GM19455 (cell line): ENCODE measurements around the gene DACH1.
"Not testable (repeated sequence)": the region's sequence is repeated elsewhere in the genome, so short reads cannot be mapped to it uniquely, and the experiment has no call there.

Source experiments
- ATAC-seq: cut with Tn5 transposase; IDR thresholded peaks from one replicate; pipeline ENCODE4 v1.9.1; 2021; ENCODE audit not compliant: unreplicated experiment

The DACH1 gene

DNA sequence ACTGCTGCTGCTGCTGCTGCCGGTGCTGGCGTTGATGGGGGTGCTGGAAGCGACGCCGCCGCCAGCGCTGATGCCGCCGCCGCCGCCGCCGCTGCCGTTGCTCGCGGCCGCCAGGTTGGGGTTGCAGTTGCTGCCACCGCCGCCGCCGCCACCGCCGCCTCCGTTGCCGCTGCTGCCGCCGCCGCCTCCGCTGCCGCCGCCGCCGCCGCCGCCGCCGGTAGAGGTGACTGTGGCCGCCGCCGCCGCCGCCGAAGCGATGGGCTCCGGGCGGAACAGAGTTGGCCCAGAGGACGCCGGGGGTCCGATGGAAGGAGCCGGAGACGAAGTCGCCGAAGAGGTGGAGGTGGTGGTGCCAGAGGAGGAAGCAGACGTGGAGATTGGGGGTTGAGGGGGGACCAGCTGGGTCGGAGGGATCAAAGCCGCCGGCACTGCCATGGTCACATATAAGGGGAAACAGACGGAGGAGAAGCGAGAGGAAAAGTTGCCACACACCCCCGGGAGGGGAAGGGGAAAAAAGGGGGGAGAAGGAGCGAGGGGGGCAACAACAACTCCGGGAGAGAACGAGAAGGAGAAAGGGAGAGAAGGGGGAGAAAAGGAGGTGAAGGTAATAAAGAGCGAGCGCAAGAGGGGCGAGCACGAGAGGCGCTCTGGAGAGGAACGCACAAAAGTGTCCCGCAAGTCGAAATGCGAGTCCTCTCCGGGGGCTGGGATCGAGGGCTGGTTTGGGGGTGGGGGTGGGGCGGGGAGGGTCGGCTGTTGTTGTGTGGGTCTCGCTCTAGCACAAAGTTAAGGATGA lies 471 bp downstream of the DACH1 start:
- ATAC-seq = no peak

DNA sequence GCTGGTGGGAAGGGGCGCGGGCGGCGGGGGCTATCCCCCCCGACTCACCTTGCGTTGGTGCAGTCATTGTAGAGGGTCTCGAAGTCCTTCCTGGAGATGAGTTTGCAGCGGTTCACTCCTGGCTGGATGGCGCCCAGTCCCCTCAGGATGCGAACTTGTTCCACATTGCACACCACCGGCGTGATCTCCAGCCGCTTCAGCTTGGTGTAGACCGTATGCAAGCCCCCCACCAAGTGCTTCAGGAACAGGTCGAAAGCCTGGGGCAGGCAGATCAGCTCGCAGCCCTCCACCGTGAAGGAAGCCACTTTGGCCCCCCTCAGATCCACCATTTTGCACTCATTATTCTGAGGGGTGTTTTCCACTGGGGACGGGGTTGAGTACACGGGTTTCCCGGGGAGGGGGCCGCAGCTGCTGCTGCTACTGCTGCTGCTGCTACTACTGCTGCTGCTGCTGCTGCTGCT lies 1.1 kb downstream of the DACH1 start:
- no peak for ATAC-seq

DNA sequence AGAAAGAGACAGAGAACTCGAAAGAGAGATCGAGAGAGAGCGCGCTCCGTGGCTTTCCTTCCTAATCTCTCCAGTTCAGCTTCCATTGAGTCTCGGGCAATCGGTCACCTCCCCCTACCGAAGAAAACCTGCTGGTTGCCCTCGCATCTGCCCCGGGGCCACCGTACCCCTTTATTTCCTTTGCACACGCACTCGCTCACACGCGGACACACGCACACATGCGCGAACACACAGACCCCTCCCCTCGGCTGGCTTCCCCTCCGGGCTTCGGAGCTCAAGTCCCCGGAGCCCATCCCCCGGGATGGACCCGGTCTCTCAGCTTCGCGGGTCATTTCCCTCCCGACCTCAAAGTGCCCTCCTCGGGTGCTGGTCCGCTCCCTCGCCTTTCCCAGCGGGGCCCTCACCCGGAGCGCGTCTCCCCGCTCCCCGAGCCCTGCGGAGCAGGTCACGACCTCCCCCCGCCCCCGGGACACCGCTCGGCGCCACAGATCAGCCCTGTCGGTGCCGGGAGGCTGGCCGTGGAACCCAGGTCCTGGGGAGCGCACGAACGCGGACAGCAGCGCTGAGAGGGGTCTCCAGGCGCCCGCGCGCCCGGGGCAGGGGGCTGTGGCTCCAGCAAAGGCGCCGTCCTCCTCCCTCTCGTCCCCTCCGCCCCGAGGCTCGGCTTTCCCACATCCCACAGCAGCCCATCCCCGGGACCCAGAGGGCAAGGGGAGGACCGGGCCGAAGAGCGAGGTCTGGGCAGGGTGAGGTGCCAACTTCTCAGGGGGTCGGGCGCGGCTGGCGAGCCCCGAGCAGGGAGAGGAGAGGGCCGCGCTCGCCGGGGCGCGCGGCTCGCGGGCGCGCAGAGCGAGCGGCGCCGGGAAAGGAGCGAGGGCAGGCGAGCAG lies 1.8 kb downstream of the DACH1 start:
- ATAC-seq = no peak

DNA sequence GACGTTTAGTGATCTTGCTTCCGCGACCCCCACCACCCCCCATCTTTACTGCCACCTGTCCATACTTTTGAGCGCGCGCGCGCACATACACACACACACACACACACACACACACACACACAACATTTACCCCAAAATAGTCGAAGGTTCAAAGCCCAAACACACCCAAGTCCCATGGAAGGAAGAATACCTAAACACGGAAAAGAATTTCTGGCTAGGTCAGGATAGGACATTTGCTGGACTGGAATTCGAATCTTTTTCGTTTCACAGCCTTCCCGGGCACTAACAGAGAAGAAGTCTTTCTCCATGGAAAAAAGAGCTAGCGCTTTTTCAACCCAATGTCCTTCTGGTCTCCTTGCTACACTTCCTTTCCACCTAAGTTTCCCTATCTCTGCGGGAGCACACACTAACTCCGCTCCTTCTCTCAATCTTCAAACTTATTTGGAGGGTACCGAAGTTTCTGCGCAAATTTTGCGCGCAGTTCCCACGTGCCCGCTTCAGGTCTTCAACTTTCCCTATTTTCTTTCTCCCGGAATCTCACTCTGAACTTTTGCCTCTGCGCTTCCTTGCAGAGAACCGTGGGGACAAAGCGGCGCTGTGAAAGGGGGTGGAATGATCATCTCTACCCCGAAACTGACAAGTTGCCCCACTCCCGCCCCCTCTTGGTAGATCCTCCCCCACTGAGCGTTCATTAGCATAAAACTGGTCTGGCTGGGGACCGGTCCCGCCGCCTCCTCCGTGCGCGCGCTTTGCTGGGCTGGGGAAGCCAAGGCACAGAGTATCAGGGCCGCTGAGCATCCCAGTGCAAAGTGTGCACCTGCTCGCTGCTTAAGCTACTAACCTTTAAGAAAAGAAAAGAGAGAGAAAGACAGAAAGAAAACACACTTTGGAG lies 2.7 kb downstream of the DACH1 start:
- no peak for ATAC-seq

DNA sequence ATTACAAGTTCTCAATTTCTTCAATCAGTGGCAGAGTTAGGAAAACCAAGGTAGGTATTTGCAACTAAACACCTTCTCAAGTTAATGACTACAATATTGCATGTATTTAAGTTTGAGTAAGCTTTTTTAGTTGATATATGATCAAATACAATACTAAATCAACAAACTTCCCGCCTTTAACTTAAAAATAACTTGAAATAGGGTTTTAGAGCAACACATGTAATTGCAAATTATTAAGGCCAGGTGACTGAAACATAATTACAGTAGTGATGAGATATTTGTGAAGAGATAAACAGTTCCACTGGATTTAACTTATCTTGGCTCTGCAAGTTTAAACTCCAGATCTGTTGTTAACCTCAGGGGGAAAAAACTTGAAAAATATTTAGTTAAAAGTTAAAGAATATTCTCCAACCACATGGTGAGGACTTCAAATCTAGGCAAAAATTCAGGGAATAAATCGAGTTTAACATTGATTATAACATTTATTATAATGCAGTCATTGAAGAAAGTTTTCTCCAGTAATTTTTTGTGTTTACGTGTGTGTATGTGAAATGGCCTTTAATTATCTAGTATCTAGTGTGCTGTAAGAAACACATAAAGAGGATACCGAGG lies 3.6 kb downstream of the DACH1 start:
- ATAC-seq = no peak

DNA sequence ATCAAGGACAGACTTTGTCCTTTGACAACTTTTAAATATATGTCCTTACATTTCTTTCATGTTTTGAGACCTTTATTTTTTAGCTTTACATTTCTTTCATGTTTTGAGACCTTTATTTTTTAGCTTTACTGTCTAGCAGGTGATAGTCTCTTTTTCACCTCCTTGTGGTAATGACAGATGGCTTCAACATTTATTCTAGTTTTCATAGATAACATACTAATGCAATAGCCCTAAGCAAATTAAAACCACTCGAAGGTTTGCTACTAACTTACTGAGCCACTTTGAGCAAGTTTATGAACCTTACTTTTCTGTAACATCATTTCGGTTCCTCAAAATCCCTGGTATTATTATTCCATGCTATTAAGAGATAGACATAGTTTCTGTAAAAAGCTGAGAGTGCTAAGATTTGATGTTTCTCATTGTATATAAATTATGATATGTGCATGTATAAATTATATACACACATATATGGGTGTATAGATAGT lies 4.5 kb downstream of the DACH1 start:
- ATAC-seq = no peak

DNA sequence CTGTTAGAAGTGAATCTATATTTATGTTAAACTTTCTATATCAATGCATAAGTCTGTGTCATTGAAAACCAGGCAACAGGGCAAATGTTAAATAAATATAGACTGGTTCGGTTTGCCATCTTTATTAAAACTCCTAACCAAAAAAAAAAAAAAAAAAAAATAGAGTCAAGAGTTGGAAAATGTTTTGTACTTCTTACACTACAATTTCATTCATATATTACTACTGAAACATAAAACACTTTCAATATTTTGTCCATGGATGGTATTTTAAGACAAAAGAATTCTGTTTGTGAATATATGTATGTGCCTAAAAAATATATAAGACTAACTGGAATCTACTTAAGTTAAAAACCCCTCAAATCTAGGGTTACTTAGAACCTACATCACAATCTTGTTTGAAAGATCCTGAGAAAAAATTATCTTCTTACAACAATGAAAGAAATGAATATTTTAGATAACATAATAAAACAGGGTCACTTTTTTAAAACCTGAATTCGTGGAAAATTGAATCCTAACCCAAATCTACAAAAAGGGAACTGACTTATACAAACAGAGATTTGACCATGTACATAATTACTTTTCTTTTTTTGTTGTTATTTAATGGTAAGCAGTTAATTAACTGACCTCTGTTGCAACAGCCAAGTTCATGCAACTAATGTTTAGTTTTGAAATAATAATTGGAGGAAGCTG lies 5.1 kb downstream of the DACH1 start:
- no peak for ATAC-seq

DNA sequence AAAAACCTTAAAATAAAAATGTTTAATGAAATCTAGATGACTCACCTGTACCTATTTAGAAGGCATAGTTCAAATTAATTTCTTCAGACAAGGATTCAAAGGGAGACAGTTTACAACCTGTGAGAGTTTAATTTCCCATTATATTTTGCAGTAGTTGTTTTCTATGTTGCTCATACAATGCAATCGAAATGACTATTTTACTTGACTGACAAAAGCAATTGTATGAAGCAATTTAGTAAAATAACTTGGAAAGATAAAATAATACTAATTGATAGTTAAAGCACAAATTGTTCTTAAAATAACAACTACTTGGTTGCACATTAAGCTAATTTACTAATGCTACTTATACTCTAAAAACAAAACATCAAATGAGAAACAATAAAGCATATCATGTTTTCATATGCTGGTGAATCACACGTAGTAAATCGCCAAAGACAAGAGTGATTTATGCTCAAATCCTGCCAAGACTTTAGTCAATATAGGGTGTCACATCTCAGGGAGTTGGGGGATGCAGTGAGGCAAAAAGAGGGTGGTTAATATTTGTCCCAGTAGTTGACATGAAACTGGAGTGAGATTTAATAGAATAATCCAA lies 6.4 kb downstream of the DACH1 start:
- ATAC-seq = no peak

DNA sequence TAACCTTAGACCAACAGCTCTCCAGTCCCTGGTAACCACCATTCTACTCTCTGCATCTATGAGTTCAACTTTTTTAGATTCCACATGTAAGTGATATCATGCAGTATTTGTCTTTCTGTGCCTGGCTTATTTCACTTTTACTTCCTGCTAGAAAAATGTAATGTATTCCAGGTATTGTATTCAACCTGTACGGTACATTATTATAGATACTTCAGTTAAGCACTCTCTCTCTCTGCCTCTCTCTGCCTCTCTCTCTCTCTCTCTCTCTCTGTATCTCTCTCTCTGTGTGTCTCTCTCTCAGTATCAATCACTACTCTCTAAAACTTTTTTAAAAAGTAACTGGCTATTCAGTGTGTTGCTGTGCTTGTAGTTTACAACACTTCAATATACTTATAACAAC lies 8.4 kb downstream of the DACH1 start:
- no peak for ATAC-seq

DNA sequence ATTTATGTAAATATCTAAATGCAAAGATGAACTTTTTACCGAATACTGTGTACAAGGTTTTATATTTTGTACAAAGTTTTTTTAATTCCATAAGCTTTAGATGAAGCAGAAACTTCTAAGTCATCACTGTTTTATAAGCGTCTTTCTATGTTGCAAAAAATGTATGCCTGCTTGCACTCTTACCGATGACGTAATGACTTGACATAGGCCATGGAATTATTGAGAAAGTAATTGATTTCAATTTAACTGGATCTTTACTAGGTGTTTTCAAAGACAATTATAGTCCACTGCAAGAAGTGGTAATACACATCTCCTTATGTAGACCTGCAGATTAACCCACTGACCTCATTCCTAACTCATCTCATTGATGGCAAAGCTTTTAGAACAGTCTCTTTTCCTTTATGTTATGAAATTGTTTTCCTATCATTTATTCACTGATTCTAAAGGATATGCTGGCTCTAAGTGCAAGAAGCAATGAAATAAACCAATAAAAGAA lies 10.4 kb downstream of the DACH1 start:
- no peak for ATAC-seq

DNA sequence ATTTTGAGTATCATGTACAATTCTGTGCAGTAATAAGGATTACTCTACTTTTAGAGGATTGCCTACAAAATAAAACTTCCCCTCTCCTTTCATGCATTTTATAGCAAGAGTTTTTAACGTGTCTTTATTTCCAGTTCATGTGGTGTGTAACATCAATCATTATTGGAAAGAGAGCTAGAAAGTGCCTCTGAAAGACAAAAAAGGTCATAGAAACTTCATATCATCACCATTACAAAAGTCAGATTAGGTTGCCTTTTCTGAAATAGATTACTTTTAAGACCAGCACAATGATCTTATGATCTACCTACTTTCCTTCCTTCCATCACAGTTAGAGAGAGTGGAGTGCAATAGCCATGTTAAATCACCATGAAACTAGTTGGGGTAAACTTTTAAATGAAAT lies 12.6 kb downstream of the DACH1 start:
- no peak for ATAC-seq

DNA sequence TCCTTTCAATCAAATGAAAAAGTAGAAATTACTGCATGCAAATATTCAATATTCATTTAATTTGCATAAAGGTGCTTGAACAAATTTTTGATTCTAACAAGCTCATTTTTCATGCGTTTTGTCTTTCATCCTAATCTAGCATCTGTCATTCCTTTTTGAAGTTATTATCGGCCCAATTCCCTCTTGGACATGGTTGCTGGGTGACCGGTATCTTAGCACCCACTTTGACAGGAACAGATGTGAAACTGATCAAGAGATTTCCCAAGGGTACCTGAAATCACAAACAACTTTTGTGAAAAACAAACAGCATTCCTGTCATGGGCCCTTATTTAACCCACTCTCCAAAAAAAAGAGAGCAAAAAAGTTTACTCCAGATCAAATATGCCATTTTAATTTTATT lies 13.3 kb downstream of the DACH1 start:
- ATAC-seq = no peak

DNA sequence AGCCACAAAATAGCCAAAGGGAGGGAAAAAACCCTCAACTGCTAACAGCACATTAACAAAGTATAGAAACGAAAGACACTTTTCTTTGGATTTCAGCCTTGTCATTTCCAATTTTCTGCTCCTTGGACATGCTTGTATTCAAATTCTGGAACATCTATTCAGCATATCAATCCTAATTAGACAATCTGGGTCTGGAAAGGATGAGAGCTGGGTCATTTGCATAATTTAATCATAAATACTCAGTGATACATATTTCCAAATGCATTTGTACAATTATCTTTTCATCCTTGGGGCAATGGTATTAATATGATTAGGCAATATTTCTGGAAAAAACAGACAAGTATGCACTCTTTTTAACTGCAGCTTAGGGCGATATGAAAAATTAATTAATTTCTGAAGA lies 14.3 kb downstream of the DACH1 start:
- no peak for ATAC-seq

DNA sequence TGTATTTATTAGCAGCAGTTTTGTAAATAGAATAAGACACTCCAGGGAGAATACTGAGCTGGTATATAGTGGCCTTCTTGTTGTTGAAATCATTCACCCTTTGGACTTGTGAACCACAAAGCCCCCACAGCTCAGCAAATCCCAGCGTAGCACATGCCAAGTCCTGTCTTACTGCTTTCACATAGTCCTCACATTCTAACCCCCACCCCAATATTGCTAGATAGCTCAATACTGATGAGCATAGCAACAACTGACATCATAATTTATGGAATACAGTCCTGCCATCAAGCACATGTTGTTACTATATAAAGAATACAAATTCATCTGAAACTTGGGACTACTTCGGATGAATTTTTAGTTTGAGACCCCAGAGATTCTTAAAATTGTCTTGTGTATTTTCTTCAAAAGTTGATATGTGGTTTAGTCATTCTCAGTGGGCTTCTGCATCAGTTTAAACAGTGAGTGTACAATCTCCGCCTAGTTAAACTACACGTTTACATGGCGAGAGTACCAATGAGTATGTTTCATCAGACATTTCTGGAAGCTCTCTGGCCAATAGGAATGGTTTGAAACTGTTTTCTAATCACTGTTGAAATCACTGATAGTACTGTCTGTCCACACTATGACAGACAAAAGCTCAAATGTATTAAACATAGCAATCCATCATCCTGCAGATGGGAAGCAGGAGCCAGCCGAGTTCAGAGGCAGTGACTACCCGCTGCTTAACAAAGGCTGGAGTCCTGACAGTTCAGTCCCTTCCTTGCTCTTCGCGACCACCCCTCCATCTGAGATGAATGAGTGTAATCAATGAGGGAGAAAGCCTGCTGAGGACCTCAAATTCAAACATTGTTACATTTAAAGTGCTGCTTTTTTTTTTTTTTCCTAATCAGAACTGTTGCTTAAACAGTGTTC lies 15.2 kb downstream of the DACH1 start:
- no peak for ATAC-seq

DNA sequence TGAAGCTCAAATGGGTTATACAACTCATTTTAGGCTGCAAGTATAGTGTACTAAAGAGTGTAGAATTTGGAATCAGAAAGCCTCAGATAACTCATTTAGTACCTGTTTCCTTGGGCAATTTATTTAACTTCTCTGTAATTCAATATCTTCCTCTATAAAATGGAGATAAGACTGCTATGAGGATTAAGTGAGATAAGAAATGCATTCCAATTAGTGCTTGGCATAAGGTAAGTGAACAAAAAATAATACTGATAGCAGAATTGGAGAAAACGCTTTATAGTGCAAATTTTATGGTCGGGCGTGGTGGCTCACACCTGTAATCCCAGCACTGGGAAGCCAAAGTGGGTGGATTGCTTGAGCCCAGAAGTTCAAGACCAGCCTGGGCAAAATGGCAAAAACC lies 25.0 kb downstream of the DACH1 start:
- no peak for ATAC-seq

DNA sequence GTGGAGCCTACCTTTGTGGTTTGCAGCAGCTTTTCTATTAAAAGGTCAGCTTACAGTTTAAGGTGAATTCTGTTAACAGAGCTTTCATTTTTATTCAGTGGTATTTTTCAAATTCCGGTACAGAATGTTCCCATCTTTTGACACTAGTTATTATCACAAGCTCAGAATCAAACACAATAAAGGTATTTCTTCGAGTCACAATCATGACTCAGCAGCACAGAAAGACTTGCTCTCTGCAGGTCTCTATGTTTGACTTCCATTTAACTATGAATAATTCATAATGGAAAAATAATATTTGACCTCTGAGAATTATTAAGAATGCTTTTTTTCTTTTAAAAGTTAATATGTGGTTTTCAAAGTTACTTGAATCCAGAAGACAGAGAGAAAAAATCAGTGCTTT lies 28.2 kb downstream of the DACH1 start:
- ATAC-seq = no peak

DNA sequence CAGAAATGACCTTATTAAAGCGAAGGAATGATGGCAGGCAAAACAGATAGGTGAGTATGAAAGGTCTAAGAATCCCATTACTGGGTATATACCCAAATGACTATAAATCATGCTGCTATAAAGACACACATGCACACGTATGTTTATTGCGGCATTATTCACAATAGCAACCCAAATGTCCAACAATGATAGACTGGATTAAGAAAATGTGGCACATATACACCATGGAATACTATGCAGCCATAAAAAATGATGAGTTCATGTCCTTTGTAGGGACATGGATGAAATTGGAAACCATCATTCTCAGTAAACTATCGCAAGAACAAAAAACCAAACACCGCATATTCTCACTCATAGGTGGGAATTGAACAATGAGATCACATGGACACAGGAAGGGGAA lies 29.4 kb downstream of the DACH1 start:
- not testable (repeated sequence) for ATAC-seq

DNA sequence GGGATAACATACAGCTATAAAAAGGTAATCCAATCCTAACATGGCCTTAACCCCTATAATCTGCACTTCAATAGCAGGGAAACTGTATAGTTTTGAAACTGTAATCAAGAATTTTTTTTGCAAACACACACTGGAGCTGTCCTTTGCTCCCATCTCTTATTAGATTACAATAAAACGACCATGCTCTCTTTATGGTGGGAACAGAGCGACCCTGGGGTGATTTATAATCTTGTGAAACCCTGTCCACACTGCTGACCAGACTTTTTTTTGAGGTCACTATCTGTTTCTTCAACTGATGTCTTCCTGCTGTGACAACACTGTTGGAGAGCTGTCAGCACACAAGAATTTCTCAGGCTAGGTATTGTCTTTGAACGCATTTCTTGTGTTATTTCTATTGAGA lies 35.3 kb downstream of the DACH1 start:
- ATAC-seq = no peak
